ENCODE data around the gene LARP7. TPM values are rescaled to one million over a fixed set of nuclear protein-coding genes. Genes with fewer than 3 reads are reported as not detected.

The LARP7 gene
- total and polyA plus RNA-seq, 2 of the 8 experiments (the other 6 are each of a cell fraction or from before 2014, with no cell fraction given) = 9.3 to 38.3 TPM

GRCh38 chr4:112704991-112705845 is 68.3 kb downstream of the LARP7 start:
- Histone ChIP-seq H3K4me3 (ENCODE audit: extremely low read depth in 1 of 4, insufficient read depth in 2 of 4, low read depth in 3 of 4, low read length in 4 of 4) (peak overlapping the region; percentile 53 to 73 (median 64)), H3K14ac (ENCODE audit: insufficient read length) (no peak overlapping the region), H3K4me1 (replicated peaks in 1 of 4; ENCODE audit: control insufficient read depth in 3 of 4, insufficient read depth in 4 of 4, low read length in 3 of 4) (peaks cover 0 to 21% (median 3%) of the 10 kb centered on the region in 4 experiments; a peak in 6 of 7 replicates), H4K8ac (ENCODE audit: extremely low read depth, insufficient read depth, low read length) (peak overlapping the region; percentile 90), H3K56ac (replicated peaks; ENCODE audit: insufficient read length, low read depth, low read length) (peak overlapping the region; percentile 84), H3K4me2 (ENCODE audit: insufficient read depth in 1 of 2, low read depth in 2 of 2, low read length in 2 of 2) (peak overlapping the region; percentile 92 to 99), H2BK5ac (ENCODE audit: low read depth, low read length) (peak overlapping the region; percentile 38), H2BK15ac (ENCODE audit: low read length) (no peak overlapping the region), H3K4ac (replicated peaks; ENCODE audit: insufficient read length, low read depth, low read length) (peak overlapping the region; percentile 5), H3K23me2 (ENCODE audit: low read depth, low read length) (peaks cover 9% of the 10 kb centered on the region), H4K20me1 (replicated peaks in 1 of 2; ENCODE audit: control insufficient read depth in 1 of 2, insufficient read depth in 2 of 2, low read length in 2 of 2) (no peaks in the 10 kb centered on the region), H2BK120ac (replicated peaks; ENCODE audit: low read depth, low read length) (peak overlapping the region; percentile 0), H3K18ac (ENCODE audit: extremely low read depth, low read length) (peak overlapping the region; percentile 73), H2AFZ (ENCODE audit: low read length) (no peak overlapping the region), H4K91ac (replicated peaks; ENCODE audit: insufficient read length, low read length) (peak overlapping the region; percentile 5), H3K27me3 (replicated peaks in 1 of 4; ENCODE audit: control insufficient read depth in 3 of 4, extremely low read depth in 1 of 4, insufficient read depth in 3 of 4, low read length in 3 of 4) (no peaks in the 10 kb centered on the region), H3K23ac (ENCODE audit: insufficient read length) (no peak overlapping the region), H3K9me3 (ENCODE audit: insufficient read depth in 2 of 2, low read depth in 1 of 2, low read length in 1 of 2) (no peaks in the 10 kb centered on the region), H3K79me1 (ENCODE audit: low read depth, low read length) (no peaks in the 10 kb centered on the region), H2BK20ac (ENCODE audit: low read length) (peak overlapping the region; percentile 17; the same call in 1 of the 2 replicates), H2AK5ac (ENCODE audit: low read depth, low read length) (peak overlapping the region; percentile 20; the same call in 1 of the 2 replicates), H3K79me2 (ENCODE audit: control insufficient read depth in 1 of 2, insufficient read depth in 2 of 2, low read length in 2 of 2) (peaks cover 0 to 58% of the 10 kb centered on the region in 2 experiments; a peak in 3 of 4 replicates), H2BK12ac (ENCODE audit: low read depth, low read length) (peak overlapping the region; percentile 11; the same call in 1 of the 2 replicates), H3K9ac (replicated peaks in 1 of 4; ENCODE audit: extremely low read depth in 1 of 4, low read depth in 3 of 4, low read length in 3 of 4) (peak overlapping the region; percentile 60 to 86 (median 70)), H3K36me3 (ENCODE audit: control insufficient read depth in 2 of 4, insufficient read depth in 4 of 4, low read length in 3 of 4) (peaks cover 0 to 10% (median 0%) of the 10 kb centered on the region in 4 experiments; a peak in 1 of 8 replicates), H3K27ac (ENCODE audit: low read depth, low read length) (peak overlapping the region; percentile 84), H4K5ac (ENCODE audit: insufficient read length, low read depth, low read length) (peak overlapping the region; percentile 82)
- peak; percentile 19 to 58 for DNase-seq (ENCODE audit: low read depth in 1 of 2, low spot score in 2 of 2)
- no peak for FAIRE-seq
- CTCF ChIA-PET (ENCODE audit: partially characterized antibody) = interaction anchor here (0.5 to 3.2 kb wide), 6 partner anchors 41 to 598 kb away, joined by 3 to 12 read pairs (median 4); no protein-coding TSS in a partner anchor
- POLR2A ChIA-PET (ENCODE audit: partially characterized antibody) = interaction anchor here (0.6 to 11.8 kb wide), 21 partner anchors 9 to 76 kb away, joined by 3 to 222 read pairs (median 4); partner anchors contain the start of genes LARP7 and ZGRF1
- 2% methylated on average over 32 of the region's 43 CpGs; no CpG with 5 or more reads in 1 of the 2 experiments for WGBS, 2 experiments (ENCODE audit: extremely low coverage in 1 of 2, insufficient coverage in 1 of 2, insufficient read length in 1 of 2, insufficient replicate concordance in 2 of 2, low coverage in 1 of 2, low lambda C conversion rate in 2 of 2, missing lambda C conversion rate in 1 of 2)
- no peak for TF ChIP-seq SRF (IDR thresholded peaks at IDR 0.05; ENCODE audit: low read depth, low read length)
- TF ChIP-seq TAF7 (optimal IDR thresholded peaks at IDR 0.05; ENCODE audit: borderline replicate concordance, low read depth, low read length) = peak; percentile 82
- no peak for TF ChIP-seq CREB1 (IDR thresholded peaks at IDR 0.05)
- no peak for TF ChIP-seq EGR1 (IDR thresholded peaks at IDR 0.05; ENCODE audit: borderline replicate concordance, low read depth, low read length)
- TF ChIP-seq BACH1 (IDR thresholded peaks at IDR 0.05; ENCODE audit: low read length) = no peak
- no peak for TF ChIP-seq TCF12 (IDR thresholded peaks at IDR 0.05; ENCODE audit: low read depth, low read length)
- TF ChIP-seq EZH2 (IDR thresholded peaks at IDR 0.05; ENCODE audit: low read depth, low read length, severe bottlenecking) = no peak
- TF ChIP-seq POLR2A (IDR thresholded peaks at IDR 0.05; ENCODE audit: control extremely low read depth in 1 of 2, low read depth in 2 of 2, low read length in 2 of 2) = peak; percentile 60 to 76
- TF ChIP-seq RFX5 (IDR thresholded peaks at IDR 0.05; ENCODE audit: borderline replicate concordance, low read depth, low read length) = no peak
- peak; percentile 32 for TF ChIP-seq MAX (IDR thresholded peaks at IDR 0.05)
- no peak for TF ChIP-seq HDAC6 (IDR thresholded peaks at IDR 0.05; ENCODE audit: low read depth, low read length)
- TF ChIP-seq POLR2AphosphoS5 (IDR thresholded peaks at IDR 0.05; ENCODE audit: low read depth, low read length) = peak; percentile 91; the same call in 1 of the 2 replicates

Measured in H1 (cell line).